ENCODE data around the gene CADM1.

DNA sequence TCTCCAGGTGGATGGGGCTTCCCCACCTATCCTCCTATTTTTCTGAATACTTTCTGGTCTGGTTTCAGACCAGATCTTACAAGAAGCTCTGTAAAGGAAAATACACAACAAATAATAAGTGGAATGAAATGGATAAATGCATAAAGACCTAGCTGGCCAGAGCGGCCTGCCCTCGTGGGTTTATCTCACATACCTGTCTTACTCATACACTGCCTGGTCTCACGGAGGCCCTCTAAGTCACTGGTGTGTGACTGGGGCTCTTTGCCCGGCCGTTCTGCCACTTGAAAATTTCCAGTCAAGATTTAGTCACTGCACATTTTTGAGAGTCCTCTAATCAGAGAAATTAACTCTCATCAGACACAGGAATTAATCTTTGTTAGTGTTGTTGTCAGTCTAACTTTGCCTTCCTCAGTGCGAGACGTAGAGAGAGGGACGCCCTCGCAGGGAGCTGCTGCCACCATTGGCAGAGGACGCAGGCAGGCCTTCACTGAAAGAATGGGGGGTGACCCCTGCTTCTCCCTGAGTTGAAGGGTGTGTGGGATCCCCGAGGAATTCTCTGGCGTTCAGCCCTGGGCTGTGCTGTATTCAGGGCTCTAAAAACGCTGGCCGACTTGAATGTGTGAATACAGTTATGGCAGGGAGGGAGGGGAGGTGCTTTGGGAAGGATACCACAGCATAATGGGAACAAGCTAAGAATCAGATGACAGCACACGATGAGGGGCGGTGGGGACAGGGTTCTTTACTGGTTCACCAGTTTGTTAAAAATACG is 46.3 kb upstream of the CADM1 start:
- TF ChIP-seq, protein P1, sequence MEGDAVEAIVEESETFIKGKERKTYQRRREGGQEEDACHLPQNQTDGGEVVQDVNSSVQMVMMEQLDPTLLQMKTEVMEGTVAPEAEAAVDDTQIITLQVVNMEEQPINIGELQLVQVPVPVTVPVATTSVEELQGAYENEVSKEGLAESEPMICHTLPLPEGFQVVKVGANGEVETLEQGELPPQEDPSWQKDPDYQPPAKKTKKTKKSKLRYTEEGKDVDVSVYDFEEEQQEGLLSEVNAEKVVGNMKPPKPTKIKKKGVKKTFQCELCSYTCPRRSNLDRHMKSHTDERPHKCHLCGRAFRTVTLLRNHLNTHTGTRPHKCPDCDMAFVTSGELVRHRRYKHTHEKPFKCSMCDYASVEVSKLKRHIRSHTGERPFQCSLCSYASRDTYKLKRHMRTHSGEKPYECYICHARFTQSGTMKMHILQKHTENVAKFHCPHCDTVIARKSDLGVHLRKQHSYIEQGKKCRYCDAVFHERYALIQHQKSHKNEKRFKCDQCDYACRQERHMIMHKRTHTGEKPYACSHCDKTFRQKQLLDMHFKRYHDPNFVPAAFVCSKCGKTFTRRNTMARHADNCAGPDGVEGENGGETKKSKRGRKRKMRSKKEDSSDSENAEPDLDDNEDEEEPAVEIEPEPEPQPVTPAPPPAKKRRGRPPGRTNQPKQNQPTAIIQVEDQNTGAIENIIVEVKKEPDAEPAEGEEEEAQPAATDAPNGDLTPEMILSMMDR (IDR thresholded peaks at IDR 0.05) = no peak
- TF ChIP-seq POLR2A (IDR thresholded peaks at IDR 0.05) = no peak
